Stimulated activated CD8-positive, alpha-beta memory T cell treated with anti-CD3 and anti-CD28 coated beads, Interleukin-2, amount 100 ng/mL, for 48 hours (primary cell): ENCODE results near the gene MPHOSPH9.

Experiments used
- DNase-seq, 2 donors: peaks; one replicate each; pipeline ENCODE4 v3.0.0-alpha.2; 2020; ENCODE audit warnings: low read depth in 2 of 2

MPHOSPH9 gene

GRCh38 chr12:123232807-123233504 lies at the start of gene MPHOSPH9, which contains the start of gene MTRFR:
Gene MPHOSPH9, minus strand, starts transcription at chr12:123233141. Its CDS starts 2,777 bp downstream, at chr12:123230364.
Gene MTRFR, plus strand, starts transcription at chr12:123233436. Its CDS starts 20,239 bp downstream, at chr12:123253675.
- peak; percentile 95 to 97 for DNase-seq

DNA sequence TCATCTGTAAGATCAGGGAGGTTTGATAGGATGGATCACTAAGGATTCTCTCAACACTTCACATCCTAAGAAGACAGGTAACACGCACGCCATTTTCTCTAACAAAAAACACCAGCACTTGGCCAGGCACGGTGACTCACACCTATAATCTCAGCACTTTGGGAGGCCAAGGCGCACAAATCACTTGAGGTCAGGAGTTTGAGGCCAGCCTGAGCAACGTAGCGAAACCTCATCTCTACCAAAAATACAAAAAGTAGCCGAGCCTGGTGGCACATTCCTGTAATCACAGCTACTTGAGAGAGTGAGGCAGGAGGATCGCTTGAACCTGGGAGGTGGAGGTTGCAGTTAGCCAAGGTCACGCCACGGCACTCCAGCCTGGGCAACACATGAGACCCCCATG lies 49.2 kb upstream of the MPHOSPH9 start:
- no peak for DNase-seq

- DNase-seq, result no peak
These were observed 48.0 kb upstream of the MPHOSPH9 start for GRCh38 chr12:123280971-123281370.

DNA sequence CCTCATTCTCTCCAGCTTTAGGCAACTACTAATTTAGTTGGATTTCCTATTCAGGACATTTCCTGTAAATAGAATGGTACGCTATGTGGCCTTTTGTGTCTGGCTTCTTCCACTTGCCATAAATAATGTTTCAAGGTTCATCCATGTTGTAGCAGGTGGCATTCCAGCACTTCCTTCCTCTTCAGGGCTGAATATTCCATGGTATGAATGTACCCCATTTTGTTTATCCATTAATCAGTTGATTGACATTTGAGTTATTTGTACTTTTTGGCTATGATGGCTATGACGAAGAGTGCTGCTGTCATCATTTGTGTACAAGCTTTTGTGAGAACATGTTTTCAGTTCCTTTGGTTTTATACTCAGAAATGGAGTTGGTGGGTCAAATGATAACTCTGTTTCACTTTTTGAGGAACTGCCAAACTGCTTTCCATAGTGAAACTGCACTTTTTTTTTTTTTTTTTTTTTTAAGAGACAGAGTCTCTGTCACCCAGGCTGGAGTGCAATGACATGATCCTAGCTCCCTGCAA lies 45.2 kb upstream of the MPHOSPH9 start:
- no peak for DNase-seq

DNA sequence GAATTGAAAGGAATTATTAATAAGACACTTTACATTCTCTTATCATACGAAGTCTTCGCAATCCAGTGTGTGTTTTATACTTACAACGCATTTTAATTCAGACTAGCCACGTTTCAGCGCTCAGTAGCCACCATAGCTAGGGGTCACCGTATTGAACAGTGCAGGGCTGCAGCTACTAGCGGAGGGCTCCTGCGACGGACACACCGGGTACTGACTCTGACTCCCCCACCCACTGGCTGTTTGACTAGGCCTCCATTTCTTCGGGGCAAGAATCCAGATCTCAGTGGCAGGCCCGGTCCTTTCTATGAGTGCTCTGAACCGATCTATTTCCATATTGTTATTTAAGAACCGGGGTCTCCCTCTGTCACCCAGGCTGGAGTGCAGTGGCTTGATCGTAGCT lies 40.2 kb upstream of the MPHOSPH9 start:
- DNase-seq, result no peak

GRCh38 chr12:123271001-123271668 lies 38.2 kb upstream of the MPHOSPH9 start:
- DNase-seq, result peak; percentile 59 to 67

GRCh38 chr12:123270214-123271000 lies 37.5 kb upstream of the MPHOSPH9 start:
- DNase-seq, result no peak

DNA sequence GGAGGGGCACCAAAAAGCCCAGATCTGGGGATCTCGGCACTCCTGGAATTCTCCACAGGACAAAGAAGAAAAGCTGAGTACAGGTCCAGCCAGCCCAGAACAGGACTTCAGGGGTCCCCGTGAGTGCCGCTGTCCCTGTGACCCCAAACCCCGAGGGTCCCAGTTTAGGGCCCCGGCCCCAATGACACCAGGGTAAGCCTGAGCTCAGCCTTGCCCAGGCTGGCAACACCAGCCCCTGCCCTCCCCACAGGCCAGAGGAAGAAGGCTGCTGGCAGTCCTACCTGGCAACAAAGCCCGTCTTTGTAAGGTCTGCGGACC lies 36.9 kb upstream of the MPHOSPH9 start:
- DNase-seq, result no peak

- DNase-seq, result peak; percentile 22 to 23
These were observed 36.5 kb upstream of the MPHOSPH9 start for GRCh38 chr12:123269395-123269892.

DNA sequence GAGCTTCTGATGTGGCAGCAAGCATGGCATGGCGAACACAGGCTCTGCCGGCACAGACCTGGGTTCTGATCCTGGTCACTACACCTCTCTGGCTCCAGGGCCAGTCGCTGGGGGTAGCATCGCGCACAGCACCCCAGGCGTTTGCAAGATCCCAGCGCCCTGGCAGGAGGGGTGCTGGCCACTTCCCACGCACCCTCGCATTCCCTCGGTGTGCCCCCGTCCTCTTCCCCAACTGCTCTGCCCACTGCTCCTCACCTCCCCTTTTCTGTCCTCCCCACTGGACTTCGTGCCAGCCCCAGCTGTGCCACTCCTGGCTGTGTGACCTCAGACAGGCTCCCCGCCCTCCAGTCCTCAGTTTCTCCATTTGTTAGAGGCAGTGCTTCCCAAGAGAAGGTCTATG lies 35.9 kb upstream of the MPHOSPH9 start:
- no peak for DNase-seq

DNA sequence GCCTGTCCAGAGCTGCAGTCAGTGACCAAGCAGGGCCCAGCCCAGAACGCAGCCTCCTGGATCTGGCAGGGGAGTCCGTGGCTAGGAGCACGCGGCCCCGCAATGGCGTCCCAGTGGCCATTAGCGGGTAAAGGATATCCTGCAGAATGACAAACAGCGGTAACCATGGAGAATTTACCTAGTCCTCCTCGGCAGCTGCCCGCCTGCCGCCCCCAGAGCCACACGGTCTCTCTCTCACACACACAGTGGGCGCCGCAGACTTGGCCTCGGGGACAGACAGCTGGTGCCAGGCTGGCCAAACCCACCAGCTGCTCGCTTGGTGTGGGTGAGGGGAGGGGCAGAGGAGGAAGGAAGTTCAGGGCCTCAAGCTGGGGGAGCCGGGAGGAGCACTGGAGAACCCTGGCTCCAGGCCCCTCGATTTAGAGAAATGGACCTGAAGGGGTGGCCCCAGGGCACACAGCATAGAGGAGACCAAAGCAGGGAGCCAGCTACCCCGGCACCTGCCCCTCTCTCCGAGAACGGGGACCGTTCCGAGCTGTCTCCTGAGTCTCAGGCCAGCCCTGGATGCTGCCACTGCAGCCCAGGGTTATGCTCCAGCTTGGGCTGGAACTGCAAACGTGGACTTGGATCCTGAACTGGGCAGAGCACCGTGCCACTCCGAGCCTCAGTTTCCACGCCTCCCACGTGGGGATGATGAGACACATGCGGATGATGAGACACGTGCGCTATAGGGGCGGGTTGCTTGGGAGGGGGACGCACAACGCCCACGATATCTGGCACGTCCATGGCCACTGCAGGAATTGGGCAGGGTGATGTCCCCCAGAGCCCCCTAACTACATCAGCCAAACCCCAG lies 35.3 kb upstream of the MPHOSPH9 start:
- no peak for DNase-seq

GRCh38 chr12:123267335-123267920 lies 34.5 kb upstream of the MPHOSPH9 start:
- DNase-seq, result no peak

DNA sequence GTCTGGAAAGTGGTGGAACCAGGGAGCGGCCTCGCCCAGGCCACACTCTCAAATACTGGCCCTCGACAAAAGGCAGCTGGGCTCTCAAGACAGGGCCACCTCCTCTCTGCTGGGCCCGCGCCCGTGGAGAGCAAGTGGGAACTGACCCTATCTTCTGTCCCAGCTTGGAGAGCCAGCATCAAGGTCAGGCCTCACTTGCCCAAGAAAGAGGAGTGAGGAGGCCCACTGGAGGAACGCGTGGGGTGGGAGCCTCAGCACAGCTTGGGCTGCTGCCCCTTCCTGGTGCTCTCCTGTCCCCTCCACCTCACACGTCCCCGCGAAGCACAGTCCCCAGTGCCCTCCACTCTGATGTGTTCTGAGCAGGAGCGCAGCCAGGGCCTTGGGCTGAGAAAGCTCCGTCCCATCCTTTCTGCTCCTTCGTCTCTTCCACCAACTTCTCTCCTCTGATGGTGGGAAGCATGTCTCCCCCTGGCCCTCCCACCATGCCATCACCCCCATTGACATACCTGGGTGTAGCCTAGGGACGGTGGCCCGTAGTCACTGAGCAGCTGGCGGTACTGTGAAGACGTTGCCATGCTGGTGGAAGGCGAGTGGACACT lies 33.8 kb upstream of the MPHOSPH9 start:
- no peak for DNase-seq

DNA sequence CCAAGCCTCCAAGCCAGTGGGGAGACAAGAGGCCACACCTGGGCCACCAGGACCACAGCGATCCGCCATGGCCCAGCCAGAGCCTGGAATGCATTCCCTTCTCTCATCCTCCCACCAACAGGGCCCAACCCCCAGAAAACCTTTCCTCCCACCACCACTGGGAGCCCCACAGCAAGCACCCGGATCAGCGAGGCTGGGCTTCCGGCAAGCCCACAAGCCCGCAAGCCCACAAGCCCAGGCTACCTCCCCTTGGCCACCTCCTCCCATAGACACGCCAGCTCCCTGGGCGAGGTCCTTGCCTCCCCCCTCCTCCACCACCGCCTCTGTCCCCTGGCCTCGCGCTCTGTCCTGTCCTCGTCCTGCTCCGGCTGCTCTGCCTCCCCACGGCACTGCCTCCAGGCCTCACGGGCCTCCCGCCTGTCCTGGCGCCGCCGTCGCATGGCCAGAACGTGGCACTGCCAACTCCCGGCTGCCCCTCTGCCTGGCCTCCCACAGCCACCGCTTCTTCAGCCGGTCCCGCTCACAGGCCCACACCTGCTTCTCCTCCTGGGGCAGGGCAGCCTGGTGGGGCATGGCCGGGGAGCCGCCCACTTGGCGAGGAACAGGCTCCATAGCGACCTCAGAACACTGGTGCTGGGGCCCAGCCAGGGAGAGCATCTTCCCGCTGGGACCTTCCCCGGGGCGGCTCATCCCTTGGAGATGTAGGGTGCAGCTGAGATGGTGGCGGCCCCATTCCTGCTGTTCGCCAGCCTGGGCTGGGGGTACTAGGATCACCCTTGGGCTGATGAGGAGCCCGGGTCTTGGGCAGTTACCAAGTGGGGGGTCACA lies 33.1 kb upstream of the MPHOSPH9 start:
- no peak for DNase-seq

- no peak for DNase-seq
These were observed 31.7 kb upstream of the MPHOSPH9 start for GRCh38 chr12:123264642-123265041.

DNA sequence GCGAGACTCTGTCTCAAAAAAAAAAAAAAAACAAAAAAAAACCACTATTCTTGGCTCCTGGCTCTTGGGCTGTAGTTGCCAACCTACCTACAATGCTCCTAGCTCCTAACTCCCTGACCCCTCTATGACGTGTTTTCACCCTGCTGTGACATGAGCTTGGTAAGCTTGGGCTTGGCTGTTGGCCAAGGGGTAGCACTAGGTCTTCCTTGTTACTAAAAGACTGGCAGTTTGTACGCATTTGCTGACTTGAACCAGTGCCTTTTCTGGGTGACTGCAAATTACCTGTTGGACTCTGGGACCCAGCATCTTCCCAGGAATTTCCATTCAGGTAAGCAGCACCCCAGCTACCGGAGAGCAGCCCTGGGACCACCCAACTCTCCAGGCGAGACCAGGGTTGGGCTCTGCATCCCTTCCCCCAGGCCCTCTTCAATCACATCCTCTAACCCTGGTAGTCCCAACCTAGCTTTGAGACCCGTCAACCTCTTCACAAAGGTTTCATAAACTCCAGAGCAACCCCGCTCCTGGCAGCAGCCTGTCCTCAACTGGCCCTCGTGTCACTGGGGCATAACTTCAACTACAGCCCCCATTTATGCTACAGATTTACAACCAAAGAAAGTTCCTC lies 30.4 kb upstream of the MPHOSPH9 start:
- DNase-seq, result no peak

DNA sequence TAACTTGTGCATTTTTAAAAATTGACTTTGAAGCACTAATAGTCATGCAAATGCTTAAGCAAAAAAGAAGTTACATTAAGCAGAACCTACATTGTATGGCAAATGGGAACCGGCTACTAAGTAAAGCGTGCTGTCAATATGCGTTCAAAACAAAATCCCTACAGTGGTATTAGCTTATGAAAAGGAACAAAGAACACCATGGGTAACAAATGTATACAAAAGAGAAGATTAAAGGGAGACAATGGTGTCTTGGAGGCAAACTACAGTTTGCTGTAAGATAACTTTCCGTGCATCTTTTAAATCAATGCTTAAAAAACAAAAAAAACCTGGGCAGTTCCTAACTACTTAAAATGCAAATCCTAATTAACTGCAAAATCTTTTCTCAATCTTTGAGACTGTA lies 28.3 kb upstream of the MPHOSPH9 start:
- DNase-seq, result no peak

DNA sequence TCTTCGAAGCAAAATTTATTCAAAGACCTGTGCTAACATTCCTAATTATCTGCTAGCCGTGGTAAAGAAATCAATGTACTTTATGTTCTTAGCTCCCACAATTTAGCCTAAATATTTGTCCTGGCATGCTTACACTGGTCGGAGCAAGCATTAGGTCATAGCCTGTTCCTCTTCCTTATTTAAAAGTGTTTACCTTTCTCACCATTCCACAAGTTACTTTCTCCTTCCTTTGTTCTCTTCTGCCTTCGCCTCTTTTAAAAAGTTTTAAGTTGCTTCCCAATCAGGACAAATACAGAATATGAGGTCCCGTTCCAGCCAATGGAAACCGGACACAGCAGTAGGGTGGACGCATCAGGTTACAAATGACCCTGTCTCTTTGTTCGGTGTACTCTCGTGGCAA lies 27.1 kb upstream of the MPHOSPH9 start:
- no peak for DNase-seq

GRCh38 chr12:123258593-123258992 lies 25.7 kb upstream of the MPHOSPH9 start:
- DNase-seq, result no peak
